GM12873 (cell line): ENCODE measurements around the gene TMEM202.

ENCODE experiments used
- TF ChIP-seq, protein P1 (sequence below): IDR thresholded peaks from 2 replicates; pipeline ENCODE4 v1.5.1; 2012; ENCODE audit warnings: low read depth, mild to moderate bottlenecking, moderate library complexity, low read length, control low read depth; ENCODE audit not compliant: insufficient read depth; ENCODE audit errors: missing control alignments

The TMEM202 gene

DNA sequence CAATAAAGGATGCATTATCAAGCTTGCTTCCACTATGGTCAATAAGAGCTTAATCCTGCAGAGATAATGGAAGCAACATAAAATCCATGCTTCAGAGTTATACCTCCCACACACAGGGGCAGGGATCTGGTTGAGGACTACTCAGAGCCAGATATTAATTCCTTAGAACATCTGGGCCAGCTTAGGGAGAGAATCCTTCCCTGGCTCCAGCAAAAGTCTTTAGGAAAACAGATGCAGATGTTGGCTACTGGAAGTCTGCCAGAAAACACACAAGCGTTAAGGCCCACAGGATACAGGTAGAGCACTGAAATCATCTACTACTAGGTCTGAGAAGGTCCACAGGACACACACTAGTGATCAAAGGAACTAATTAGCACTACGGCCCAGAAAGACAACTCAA, 25.2 kb downstream of the TMEM202 start:
- TF ChIP-seq, protein P1, sequence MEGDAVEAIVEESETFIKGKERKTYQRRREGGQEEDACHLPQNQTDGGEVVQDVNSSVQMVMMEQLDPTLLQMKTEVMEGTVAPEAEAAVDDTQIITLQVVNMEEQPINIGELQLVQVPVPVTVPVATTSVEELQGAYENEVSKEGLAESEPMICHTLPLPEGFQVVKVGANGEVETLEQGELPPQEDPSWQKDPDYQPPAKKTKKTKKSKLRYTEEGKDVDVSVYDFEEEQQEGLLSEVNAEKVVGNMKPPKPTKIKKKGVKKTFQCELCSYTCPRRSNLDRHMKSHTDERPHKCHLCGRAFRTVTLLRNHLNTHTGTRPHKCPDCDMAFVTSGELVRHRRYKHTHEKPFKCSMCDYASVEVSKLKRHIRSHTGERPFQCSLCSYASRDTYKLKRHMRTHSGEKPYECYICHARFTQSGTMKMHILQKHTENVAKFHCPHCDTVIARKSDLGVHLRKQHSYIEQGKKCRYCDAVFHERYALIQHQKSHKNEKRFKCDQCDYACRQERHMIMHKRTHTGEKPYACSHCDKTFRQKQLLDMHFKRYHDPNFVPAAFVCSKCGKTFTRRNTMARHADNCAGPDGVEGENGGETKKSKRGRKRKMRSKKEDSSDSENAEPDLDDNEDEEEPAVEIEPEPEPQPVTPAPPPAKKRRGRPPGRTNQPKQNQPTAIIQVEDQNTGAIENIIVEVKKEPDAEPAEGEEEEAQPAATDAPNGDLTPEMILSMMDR, result no peak

DNA sequence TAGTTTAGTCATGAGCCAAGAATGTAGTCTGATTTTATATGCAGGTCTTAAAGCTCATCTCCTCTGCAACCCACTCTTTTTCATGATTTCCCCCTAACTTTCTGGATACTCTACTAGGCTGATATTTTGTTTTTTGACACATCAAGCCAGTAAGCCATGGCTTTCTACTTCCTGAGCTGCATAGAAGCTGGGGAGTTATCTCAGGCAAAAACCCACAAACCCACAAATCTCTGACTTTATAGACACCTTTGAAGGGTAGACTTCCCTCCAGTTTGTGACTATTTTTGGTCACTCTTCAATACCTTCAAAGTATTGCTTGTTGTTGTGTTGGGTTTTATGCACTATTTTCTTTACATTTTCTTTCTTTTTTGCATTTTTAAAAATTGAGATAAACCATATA, 28.6 kb downstream of the TMEM202 start:
- TF ChIP-seq, protein P1, result no peak

DNA sequence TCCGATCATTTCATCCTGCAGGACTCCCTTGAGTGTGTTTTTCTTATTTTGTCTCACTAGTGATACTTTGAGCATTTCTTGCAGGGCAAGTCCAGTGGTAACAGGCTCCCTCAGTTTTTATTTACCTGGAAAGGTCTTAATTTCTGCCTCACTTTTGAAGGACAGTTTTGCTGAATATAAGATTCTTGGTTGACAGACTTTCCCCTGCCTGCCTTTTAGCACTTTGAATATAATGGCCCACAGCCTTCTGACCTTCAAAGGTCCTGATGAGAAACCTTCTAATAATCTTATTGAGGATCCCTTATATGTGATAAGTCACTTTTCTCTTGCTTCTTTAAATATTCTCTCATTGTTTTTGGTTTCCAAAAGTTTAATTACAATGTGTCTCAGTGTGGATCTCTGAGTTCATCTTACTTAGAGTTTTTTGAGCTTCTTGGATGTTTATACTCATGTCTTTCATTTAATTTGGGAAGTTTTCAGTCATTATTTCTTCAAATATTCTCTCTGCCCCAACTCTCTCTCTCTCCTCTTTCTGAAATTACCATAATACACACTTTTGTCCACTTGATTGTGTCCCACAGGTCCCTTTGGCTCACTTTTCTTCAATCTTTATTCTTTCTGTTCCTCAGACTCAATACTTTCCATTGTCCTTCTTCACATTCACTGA, 39.7 kb downstream of the TMEM202 start:
- TF ChIP-seq, protein P1, result no peak

DNA sequence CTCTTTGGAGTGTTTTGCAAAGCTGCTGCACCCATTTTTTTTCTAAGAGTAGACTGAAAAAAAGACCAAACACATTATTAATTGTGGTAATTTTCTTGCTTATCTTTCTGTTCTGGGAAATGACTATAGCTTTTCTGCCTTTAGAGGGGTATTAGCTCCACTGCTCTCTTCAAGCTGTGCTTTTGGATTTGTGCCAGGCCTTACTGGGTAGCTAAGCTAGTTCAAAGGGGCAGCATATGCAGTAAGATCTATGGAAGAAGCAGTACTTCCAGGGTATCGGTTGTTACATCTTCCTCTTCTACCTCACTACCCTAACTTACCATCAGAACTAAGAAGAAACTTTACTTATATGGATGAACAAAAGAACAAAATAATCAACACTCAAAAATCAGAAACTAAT, 47.3 kb downstream of the TMEM202 start:
- TF ChIP-seq, protein P1, result no peak

DNA sequence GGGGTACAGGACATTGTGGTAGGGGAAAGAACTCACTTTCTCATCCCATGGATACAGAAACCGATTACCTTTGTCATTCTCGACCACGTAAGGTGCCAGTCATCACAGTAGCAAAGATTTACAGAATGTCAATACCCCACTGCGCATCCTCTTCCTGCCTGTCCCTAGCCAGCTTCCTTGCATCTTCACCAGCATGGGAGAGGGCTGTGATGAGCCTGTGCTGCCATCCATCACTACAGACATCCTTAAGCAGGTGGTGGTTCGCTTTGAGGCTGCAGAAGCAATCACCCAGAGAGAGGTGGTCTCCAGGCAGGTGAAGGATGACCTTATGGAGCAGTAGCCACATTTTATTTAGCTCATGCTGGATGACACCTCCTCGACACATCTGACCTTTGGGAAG, 52.7 kb downstream of the TMEM202 start:
- TF ChIP-seq, protein P1, result no peak

DNA sequence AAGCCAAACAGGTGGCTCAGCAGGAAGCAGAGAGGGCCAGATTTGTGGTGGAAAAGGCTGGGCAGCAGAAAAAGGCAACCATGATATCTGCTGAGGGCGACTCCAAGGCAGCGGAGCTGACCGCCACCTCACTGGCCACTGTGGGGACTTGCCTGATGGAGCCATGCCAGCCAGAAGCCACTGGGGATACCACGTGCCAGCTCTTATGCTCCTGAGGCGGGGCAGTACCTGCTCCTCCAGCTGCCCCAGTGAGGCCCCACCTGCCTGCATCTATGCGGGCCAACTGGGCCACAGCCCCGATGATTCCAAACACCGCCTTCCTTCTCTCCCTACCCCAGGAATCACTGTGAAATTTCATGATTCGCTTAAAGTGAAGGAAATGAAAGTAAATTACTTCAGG, 53.1 kb downstream of the TMEM202 start:
- TF ChIP-seq, protein P1, result no peak

DNA sequence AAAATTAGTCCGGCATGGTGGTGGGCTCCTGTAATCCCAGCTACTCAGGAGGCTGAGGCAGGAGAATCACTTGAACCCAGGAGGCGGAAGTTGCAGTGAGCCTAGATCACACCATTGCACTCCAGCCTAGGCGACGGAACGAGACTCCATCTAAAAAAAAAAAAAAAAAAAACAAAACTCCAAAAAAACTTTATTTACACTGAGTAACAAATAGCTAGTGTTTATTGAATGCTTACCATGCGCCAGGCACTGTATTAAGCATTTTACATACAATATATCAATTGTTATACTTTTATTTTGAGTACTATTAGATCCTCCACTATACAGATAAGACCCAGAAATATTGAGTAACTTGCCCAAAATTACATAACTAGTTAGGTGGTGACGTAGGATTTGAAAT, 58.6 kb downstream of the TMEM202 start:
- TF ChIP-seq, protein P1, result no peak
